Measurements from ENCODE around the gene TEX47. TPM values are rescaled to one million over a fixed set of nuclear protein-coding genes. Genes with fewer than 3 reads are reported as not detected.

TEX47 gene
- total RNA-seq: not detected

DNA sequence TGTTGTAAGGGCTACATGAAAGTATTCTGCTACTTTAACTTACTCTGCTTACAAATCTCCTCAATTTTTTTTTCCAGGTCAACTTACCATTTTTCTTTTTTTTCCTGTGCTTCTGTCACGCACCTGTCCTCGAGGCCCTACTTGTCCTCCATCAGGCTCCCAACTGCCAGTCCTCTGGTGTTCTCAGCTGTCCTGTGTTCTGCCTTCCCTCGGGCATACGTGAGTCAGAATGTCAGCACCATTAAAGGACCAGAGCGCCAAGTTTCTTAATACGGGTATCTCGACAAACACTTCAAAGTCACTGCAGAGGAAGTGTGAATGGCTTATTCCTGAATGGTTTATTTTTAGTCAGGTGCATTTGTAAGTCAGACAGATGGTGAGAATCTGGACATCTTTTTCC, at the start of gene TEX47:
Gene TEX47 (minus strand): TSS at position 185 of the 400 bp plus-strand sequence. CDS start 795 bp downstream, outside the sequence.
- Histone ChIP-seq H3K9ac (ENCODE audit: low read depth in 1 of 3, low read length in 3 of 3) (no peak within 1 kb of the TSS), H3K4me3 (ENCODE audit: low read length in 3 of 3) (no peak within 1 kb of the TSS), H3K36me3 (ENCODE audit: control insufficient read depth in 3 of 3, insufficient read depth in 3 of 3, low read length in 3 of 3) (no peaks in the 10 kb centered on the region), H3K27ac (ENCODE audit: low read depth, low read length) (no peak within 1 kb of the TSS), H3K9me3 (ENCODE audit: control insufficient read depth in 3 of 3, low read length in 3 of 3) (no peaks in the 10 kb centered on the region), H3K27me3 (ENCODE audit: control insufficient read depth in 3 of 3, insufficient read depth in 3 of 3, low read length in 3 of 3) (no peaks in the 10 kb centered on the region), H3K4me1 (ENCODE audit: control insufficient read depth in 3 of 3, insufficient read depth in 3 of 3, low read length in 3 of 3) (no peaks in the 10 kb centered on the region)

DNA sequence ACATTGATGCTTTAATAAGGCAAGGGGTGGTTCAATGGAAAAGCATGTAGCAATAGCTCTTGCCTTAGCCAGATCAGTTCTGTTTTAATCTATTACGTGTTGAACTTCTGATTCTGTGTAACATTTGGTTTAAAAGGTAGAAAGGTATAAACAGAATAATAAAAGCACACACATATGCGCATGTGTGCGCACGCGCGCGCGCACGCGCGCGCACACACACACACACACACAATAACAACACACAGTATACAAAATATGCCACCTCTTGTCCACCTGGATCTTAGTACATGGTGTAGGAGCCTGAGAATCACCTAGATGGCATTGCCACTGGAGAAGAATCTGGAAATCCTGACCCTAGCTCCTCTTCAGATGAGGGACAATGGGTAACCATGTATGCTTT, 49.6 kb upstream of the TEX47 start:
- Histone ChIP-seq H3K4me1 (ENCODE audit: control insufficient read depth in 3 of 3, insufficient read depth in 3 of 3, low read length in 3 of 3) (no peaks in the 10 kb centered on the region), H3K27ac (ENCODE audit: low read depth, low read length) (no peak overlapping the region), H3K9me3 (ENCODE audit: control insufficient read depth in 3 of 3, low read length in 3 of 3) (no peaks in the 10 kb centered on the region), H3K9ac (ENCODE audit: low read depth in 1 of 3, low read length in 3 of 3) (no peak overlapping the region), H3K4me3 (ENCODE audit: low read length in 3 of 3) (no peak overlapping the region), H3K36me3 (ENCODE audit: control insufficient read depth in 3 of 3, insufficient read depth in 3 of 3, low read length in 3 of 3) (no peaks in the 10 kb centered on the region), H3K27me3 (ENCODE audit: control insufficient read depth in 3 of 3, insufficient read depth in 3 of 3, low read length in 3 of 3) (no peaks in the 10 kb centered on the region)

DNA sequence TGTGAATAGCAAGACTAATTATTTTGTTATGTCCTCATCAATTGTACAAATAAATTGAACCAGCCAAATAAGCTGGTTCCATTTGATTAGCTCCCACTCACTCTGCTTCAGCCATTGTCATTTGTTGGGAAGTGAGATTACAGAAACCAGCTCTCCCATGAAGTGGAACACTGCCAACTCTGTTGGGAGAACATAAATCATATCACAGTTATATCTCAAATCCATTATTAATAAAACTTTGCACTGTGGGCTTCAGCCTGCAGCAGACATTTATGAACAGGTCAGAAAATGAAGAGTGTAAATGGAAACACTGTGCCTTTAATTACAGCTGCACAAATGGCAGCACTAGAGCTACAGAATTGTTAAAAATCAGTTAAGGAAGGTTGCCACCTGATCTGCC, 46.7 kb upstream of the TEX47 start:
- H3K4me3 ChIP-seq (ENCODE audit: low read length in 3 of 3): no peak overlapping the region
- H3K27me3 ChIP-seq (ENCODE audit: control insufficient read depth in 3 of 3, insufficient read depth in 3 of 3, low read length in 3 of 3): no peaks in the 10 kb centered on the region
- no peak overlapping the region for H3K9ac ChIP-seq (ENCODE audit: low read depth in 1 of 3, low read length in 3 of 3)
- H3K27ac ChIP-seq (ENCODE audit: low read depth, low read length): no peak overlapping the region
- no peaks in the 10 kb centered on the region for H3K36me3 ChIP-seq (ENCODE audit: control insufficient read depth in 3 of 3, insufficient read depth in 3 of 3, low read length in 3 of 3)
- no peaks in the 10 kb centered on the region for H3K4me1 ChIP-seq (ENCODE audit: control insufficient read depth in 3 of 3, insufficient read depth in 3 of 3, low read length in 3 of 3)
- H3K9me3 ChIP-seq (ENCODE audit: control insufficient read depth in 3 of 3, low read length in 3 of 3): no peaks in the 10 kb centered on the region

DNA sequence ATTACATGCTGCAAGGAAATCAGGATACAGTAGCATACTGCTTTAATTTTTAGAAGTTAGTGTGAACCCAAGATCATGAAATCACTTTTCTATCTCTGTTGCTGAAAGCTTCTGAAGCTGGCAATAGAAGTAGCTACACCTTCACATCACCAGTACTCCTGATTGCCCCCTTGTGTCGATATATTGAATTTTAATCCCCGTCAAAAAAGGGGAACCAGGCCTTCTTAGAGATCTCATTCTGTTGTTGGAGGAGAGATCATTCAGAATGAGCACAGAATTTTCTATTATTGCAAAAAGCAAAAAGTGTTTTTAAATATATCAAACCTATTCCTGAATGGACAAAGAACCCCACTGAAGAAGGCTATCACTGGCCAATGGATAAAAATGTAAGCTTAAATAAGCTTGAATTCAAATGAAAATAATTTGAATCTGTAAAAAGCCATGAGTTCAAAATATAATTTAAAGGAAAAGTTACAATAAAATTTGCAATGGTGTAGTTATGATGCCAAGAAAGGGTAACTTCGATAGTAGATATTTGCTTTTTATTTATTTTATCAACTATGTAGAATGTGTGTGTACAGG, 39.7 kb upstream of the TEX47 start:
- no peaks in the 10 kb centered on the region for H3K27me3 ChIP-seq (ENCODE audit: control insufficient read depth in 3 of 3, insufficient read depth in 3 of 3, low read length in 3 of 3)
- no peaks in the 10 kb centered on the region for H3K4me1 ChIP-seq (ENCODE audit: control insufficient read depth in 3 of 3, insufficient read depth in 3 of 3, low read length in 3 of 3)
- H3K27ac ChIP-seq (ENCODE audit: low read depth, low read length): no peak overlapping the region
- H3K36me3 ChIP-seq (ENCODE audit: control insufficient read depth in 3 of 3, insufficient read depth in 3 of 3, low read length in 3 of 3): no peaks in the 10 kb centered on the region
- H3K4me3 ChIP-seq (ENCODE audit: low read length in 3 of 3): no peak overlapping the region
- H3K9me3 ChIP-seq (ENCODE audit: control insufficient read depth in 3 of 3, low read length in 3 of 3): no peaks in the 10 kb centered on the region
- H3K9ac ChIP-seq (ENCODE audit: low read depth in 1 of 3, low read length in 3 of 3): no peak overlapping the region

DNA sequence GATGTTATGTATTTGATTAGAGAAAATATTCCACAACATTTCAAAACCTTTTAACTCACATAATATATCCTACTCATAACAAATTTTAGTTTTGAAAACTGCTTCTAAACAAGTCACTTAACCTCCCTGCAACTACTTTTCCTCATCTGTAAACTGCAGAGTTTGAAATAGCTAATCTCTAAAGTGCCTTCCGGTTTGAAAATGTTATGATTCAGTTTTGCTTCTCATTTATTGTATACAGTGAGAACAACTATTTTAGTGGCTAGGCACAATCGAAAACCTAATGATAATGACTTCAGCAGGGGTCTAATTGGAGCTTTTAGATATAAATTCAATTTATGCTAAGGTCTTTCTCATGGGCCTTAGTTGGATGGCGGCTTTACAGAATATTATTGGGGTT, 30.7 kb upstream of the TEX47 start:
- no peak overlapping the region for H3K9ac ChIP-seq (ENCODE audit: low read depth in 1 of 3, low read length in 3 of 3)
- no peaks in the 10 kb centered on the region for H3K27me3 ChIP-seq (ENCODE audit: control insufficient read depth in 3 of 3, insufficient read depth in 3 of 3, low read length in 3 of 3)

DNA sequence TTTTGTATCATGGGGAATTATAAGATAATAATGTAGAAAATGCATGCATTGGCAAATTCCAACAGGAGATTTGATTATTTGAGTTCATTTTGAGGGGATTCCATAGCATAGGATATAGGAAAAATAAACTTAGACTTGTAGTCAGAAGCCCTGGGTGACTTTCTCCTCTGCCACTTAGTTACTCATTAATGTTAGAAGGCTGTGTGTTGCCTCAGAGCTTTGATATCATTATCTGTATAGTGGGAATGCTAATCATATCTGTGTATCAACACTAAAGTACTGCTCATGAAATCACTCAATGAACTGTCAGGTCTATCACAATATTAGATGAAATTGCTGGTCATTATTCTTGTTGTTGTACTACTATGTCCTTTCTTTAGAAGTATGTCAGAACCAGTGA, 23.0 kb upstream of the TEX47 start:
- Histone ChIP-seq H3K27ac (ENCODE audit: low read depth, low read length) (no peak overlapping the region), H3K4me3 (ENCODE audit: low read length in 3 of 3) (no peak overlapping the region), H3K9ac (ENCODE audit: low read depth in 1 of 3, low read length in 3 of 3) (no peak overlapping the region), H3K9me3 (ENCODE audit: control insufficient read depth in 3 of 3, low read length in 3 of 3) (no peaks in the 10 kb centered on the region), H3K27me3 (ENCODE audit: control insufficient read depth in 3 of 3, insufficient read depth in 3 of 3, low read length in 3 of 3) (no peaks in the 10 kb centered on the region), H3K4me1 (ENCODE audit: control insufficient read depth in 3 of 3, insufficient read depth in 3 of 3, low read length in 3 of 3) (no peaks in the 10 kb centered on the region), H3K36me3 (ENCODE audit: control insufficient read depth in 3 of 3, insufficient read depth in 3 of 3, low read length in 3 of 3) (no peaks in the 10 kb centered on the region)

More for the DNA sequence above, 30.7 kb upstream of the TEX47 start:
- Histone ChIP-seq H3K4me1 (ENCODE audit: control insufficient read depth in 3 of 3, insufficient read depth in 3 of 3, low read length in 3 of 3) (no peaks in the 10 kb centered on the region), H3K27ac (ENCODE audit: low read depth, low read length) (no peak overlapping the region), H3K9me3 (ENCODE audit: control insufficient read depth in 3 of 3, low read length in 3 of 3) (no peaks in the 10 kb centered on the region), H3K36me3 (ENCODE audit: control insufficient read depth in 3 of 3, insufficient read depth in 3 of 3, low read length in 3 of 3) (no peaks in the 10 kb centered on the region), H3K4me3 (ENCODE audit: low read length in 3 of 3) (no peak overlapping the region)

DNA sequence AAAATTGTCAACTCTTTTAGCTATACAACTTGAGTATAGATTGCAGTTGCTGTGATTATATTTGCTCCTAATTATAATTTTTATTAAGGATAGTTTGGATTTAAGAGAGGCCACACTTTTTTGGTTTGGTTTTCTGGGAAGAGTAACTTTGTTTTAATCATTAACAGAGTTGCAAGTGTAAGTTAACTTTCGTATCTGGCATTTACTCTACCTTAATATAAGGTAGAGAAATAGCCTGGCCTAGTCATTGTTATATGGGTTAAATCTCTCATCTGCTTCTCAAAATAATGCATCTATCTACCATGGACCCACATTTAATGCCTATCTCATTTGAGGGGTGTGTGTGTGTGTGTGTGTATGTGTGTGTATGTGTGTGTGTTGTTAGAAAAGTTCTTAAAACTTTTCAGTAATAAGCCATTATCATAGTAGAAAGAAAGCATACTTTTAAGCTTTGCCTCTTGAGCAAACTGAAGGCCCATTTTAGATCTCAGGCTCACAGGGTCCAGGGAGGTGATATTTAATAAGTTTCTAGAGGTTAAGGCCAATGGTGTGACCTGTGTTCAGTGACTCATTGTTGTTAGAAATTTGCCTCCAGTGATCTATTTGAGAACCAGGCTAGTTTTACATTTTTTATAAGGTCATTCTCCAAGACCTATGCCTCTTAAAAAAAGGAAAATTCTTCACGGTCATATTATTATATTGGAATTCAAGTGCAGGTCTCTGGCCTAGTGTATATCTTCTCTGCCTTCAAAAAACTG, 10.9 kb upstream of the TEX47 start:
- H3K9ac ChIP-seq (ENCODE audit: low read depth in 1 of 3, low read length in 3 of 3): no peak overlapping the region
- H3K4me3 ChIP-seq (ENCODE audit: low read length in 3 of 3): no peak overlapping the region
- H3K27me3 ChIP-seq (ENCODE audit: control insufficient read depth in 3 of 3, insufficient read depth in 3 of 3, low read length in 3 of 3): no peaks in the 10 kb centered on the region
- H3K9me3 ChIP-seq (ENCODE audit: control insufficient read depth in 3 of 3, low read length in 3 of 3): peaks cover 0 to under 1% (median 0%) of the 10 kb centered on the region in 3 donors
- H3K4me1 ChIP-seq (ENCODE audit: control insufficient read depth in 3 of 3, insufficient read depth in 3 of 3, low read length in 3 of 3): no peaks in the 10 kb centered on the region
- H3K36me3 ChIP-seq (ENCODE audit: control insufficient read depth in 3 of 3, insufficient read depth in 3 of 3, low read length in 3 of 3): no peaks in the 10 kb centered on the region
- H3K27ac ChIP-seq (ENCODE audit: low read depth, low read length): no peak overlapping the region

DNA sequence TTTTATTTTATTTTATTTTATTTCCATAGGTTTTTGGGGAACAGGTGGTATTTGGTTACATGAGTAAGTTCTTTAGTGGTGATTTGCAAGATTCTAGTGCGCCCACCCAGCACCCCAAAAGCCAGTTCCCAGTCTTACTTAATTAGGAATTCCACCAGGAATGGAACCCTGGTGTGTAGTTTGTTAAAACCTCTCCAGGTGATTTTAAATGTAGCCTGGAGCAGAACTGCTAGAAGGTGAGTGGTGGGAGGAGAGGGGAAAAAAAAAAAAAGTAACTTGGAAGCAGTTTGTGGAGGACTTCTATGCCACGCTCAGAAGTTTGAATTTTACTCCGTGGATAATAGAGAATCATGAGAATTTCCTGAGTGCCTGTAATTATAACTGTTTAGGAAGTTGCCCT, 5.5 kb upstream of the TEX47 start:
- H3K4me3 ChIP-seq (ENCODE audit: low read length in 3 of 3): no peak overlapping the region
- no peak overlapping the region for H3K27ac ChIP-seq (ENCODE audit: low read depth, low read length)
- H3K4me1 ChIP-seq (ENCODE audit: control insufficient read depth in 3 of 3, insufficient read depth in 3 of 3, low read length in 3 of 3): no peaks in the 10 kb centered on the region
- no peaks in the 10 kb centered on the region for H3K9me3 ChIP-seq (ENCODE audit: control insufficient read depth in 3 of 3, low read length in 3 of 3)
- H3K36me3 ChIP-seq (ENCODE audit: control insufficient read depth in 3 of 3, insufficient read depth in 3 of 3, low read length in 3 of 3): no peaks in the 10 kb centered on the region
- H3K9ac ChIP-seq (ENCODE audit: low read depth in 1 of 3, low read length in 3 of 3): no peak overlapping the region
- H3K27me3 ChIP-seq (ENCODE audit: control insufficient read depth in 3 of 3, insufficient read depth in 3 of 3, low read length in 3 of 3): no peaks in the 10 kb centered on the region

DNA sequence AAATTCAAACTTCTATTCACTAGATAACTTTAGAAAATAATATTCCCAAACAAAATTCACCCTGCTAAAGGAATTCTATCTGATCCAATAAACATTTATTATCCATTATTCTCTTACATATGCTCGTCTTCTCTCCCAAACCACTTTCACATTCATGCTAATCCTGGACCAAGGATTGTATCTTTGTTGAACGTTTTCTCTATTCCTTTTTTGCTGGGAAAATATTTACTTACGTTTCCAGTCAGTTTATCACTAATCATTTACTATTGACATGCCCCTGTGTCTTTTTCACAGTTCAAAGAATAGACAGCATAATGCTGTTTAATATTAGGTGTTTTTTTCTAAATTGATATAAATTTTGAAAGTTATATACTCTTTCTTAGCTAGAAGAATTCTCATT, 3.2 kb downstream of the TEX47 start:
- no peak overlapping the region for H3K27ac ChIP-seq (ENCODE audit: low read depth, low read length)
- no peaks in the 10 kb centered on the region for H3K36me3 ChIP-seq (ENCODE audit: control insufficient read depth in 3 of 3, insufficient read depth in 3 of 3, low read length in 3 of 3)
- H3K4me3 ChIP-seq (ENCODE audit: low read length in 3 of 3): no peak overlapping the region
- H3K9me3 ChIP-seq (ENCODE audit: control insufficient read depth in 3 of 3, low read length in 3 of 3): no peaks in the 10 kb centered on the region
- H3K9ac ChIP-seq (ENCODE audit: low read depth in 1 of 3, low read length in 3 of 3): no peak overlapping the region
- H3K27me3 ChIP-seq (ENCODE audit: control insufficient read depth in 3 of 3, insufficient read depth in 3 of 3, low read length in 3 of 3): no peaks in the 10 kb centered on the region
- H3K4me1 ChIP-seq (ENCODE audit: control insufficient read depth in 3 of 3, insufficient read depth in 3 of 3, low read length in 3 of 3): no peaks in the 10 kb centered on the region

DNA sequence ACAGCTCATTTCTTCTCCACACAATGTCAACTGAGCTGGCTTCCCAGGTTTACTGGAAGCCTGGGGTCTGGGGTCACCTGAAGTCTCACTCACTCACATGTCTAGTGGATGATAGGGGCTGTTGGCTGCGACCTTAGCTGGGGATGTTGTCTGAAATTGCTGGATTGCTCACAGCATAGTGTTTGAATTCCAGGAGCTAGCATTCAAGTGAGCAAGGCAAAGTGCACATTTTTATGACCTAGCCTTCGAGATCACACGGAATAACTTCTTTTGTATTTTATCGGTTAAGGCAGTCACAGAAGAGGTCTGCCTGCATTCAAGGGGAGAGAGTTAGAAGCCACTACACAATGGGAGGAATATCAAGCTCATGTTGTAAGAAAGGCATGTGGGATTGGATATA, 3.6 kb downstream of the TEX47 start:
- Histone ChIP-seq H3K27ac (ENCODE audit: low read depth, low read length) (no peak overlapping the region), H3K36me3 (ENCODE audit: control insufficient read depth in 3 of 3, insufficient read depth in 3 of 3, low read length in 3 of 3) (no peaks in the 10 kb centered on the region), H3K9me3 (ENCODE audit: control insufficient read depth in 3 of 3, low read length in 3 of 3) (no peaks in the 10 kb centered on the region), H3K9ac (ENCODE audit: low read depth in 1 of 3, low read length in 3 of 3) (no peak overlapping the region), H3K27me3 (ENCODE audit: control insufficient read depth in 3 of 3, insufficient read depth in 3 of 3, low read length in 3 of 3) (no peaks in the 10 kb centered on the region), H3K4me3 (ENCODE audit: low read length in 3 of 3) (no peak overlapping the region), H3K4me1 (ENCODE audit: control insufficient read depth in 3 of 3, insufficient read depth in 3 of 3, low read length in 3 of 3) (no peaks in the 10 kb centered on the region)

Data from skeletal muscle tissue (tissue), 4 donors.